GM23338 (cell line): ENCODE results near the gene SLC22A17. TPM values are rescaled to one million over a fixed set of nuclear protein-coding genes. Genes with fewer than 3 reads are reported as not detected.

ENCODE experiments used
- ATAC-seq: fragments of 200-7000 bp; cut with Tn5 transposase; 3 replicates; pipeline ENCODE4 v1.9.1; 2020
- DNase-seq: peaks from one replicate; pipeline ENCODE4 v3.0.0-alpha.2; 2015; ENCODE audit warnings: low spot score
- H2AFZ ChIP-seq: fragments of 200-600 bp; sonication (generic); 2 replicates; pipeline ENCODE4 v1.8.0; 2016; ENCODE audit warnings: antibody characterized with exemption, mild to moderate bottlenecking, moderate library complexity
- H3F3A ChIP-seq: fragments of 200-600 bp; sonication (generic); replicated peaks from 2 replicates; pipeline ENCODE4 v1.8.0; 2017; ENCODE audit warnings: antibody characterized with exemption, mixed run types, low read depth
- H3K27ac ChIP-seq: fragments of 200-600 bp; sonication (generic); 2 replicates; pipeline ENCODE4 v1.6.1; 2016; ENCODE audit warnings: low read depth
- H3K27me3 ChIP-seq: fragments of 200-600 bp; sonication (generic); 2 replicates; pipeline ENCODE4 v1.8.0; 2016; ENCODE audit warnings: mild to moderate bottlenecking, mixed run types, moderate library complexity; ENCODE audit not compliant: insufficient read depth
- H3K36me3 ChIP-seq: fragments of 200-600 bp; sonication (generic); 2 replicates; pipeline ENCODE4 v1.8.0; 2016; ENCODE audit warnings: mild to moderate bottlenecking; ENCODE audit not compliant: insufficient read depth
- H3K4me1 ChIP-seq: fragments of 200-600 bp; sonication (generic); 2 replicates; pipeline ENCODE4 v1.8.0; 2016; ENCODE audit warnings: mild to moderate bottlenecking, moderate library complexity; ENCODE audit not compliant: insufficient read depth
- H3K4me2 ChIP-seq: fragments of 200-600 bp; sonication (generic); 2 replicates; pipeline ENCODE4 v1.7.1; 2017; ENCODE audit warnings: mixed run types
- H3K4me3 ChIP-seq: fragments of 200-600 bp; sonication (generic); 2 replicates; pipeline ENCODE4 v1.6.1; 2016; ENCODE audit warnings: mixed run types
- H3K79me2 ChIP-seq: fragments of 200-600 bp; sonication (generic); replicated peaks from 2 replicates; pipeline ENCODE4 v1.8.0; 2017; ENCODE audit warnings: mild to moderate bottlenecking; ENCODE audit not compliant: insufficient read depth
- H3K9me2 ChIP-seq: fragments of 200-600 bp; sonication (generic); 2 replicates; pipeline ENCODE4 v1.8.0; 2017; ENCODE audit not compliant: insufficient read depth
- H4K20me1 ChIP-seq: fragments of 200-600 bp; sonication (generic); replicated peaks from 2 replicates; pipeline ENCODE4 v1.8.0; 2017; ENCODE audit warnings: mild to moderate bottlenecking; ENCODE audit not compliant: insufficient read depth
- H3K27ac Mint-ChIP-seq: 2 replicates; pipeline ENCODE4 v1.8.0; 2020; ENCODE audit warnings: inconsistent platforms, mild to moderate bottlenecking, moderate library complexity, mixed read lengths
- H3K27me3 Mint-ChIP-seq: 3 replicates; pipeline ENCODE4 v1.8.0; 2022; ENCODE audit warnings: low read depth, mild to moderate bottlenecking, moderate library complexity, mixed read lengths, inconsistent platforms; ENCODE audit not compliant: insufficient read depth, poor library complexity
- H3K36me3 Mint-ChIP-seq: 3 replicates; pipeline ENCODE4 v1.8.0; 2021; ENCODE audit warnings: low read depth, mild to moderate bottlenecking, inconsistent platforms, moderate library complexity, mixed read lengths
- H3K4me1 Mint-ChIP-seq: 3 replicates; pipeline ENCODE4 v1.8.0; 2020; ENCODE audit warnings: mild to moderate bottlenecking, inconsistent platforms, mixed read lengths
- H3K4me3 Mint-ChIP-seq: 3 replicates; pipeline ENCODE4 v1.8.0; 2021; ENCODE audit warnings: moderate library complexity, mild to moderate bottlenecking, inconsistent platforms, mixed read lengths
- H3K9me3 Mint-ChIP-seq: 3 replicates; pipeline ENCODE4 v1.8.0; 2020; ENCODE audit warnings: moderate library complexity, mild to moderate bottlenecking, inconsistent platforms, mixed read lengths
- CREB1 ChIP-seq: fragments of 250-450 bp; sonication (Bioruptor Pico); IDR thresholded peaks from 2 replicates; pipeline ENCODE4 v1.5.0; 2020; ENCODE audit warnings: low read depth, mild to moderate bottlenecking, moderate library complexity
- CTCF ChIP-seq, 2 experiments: fragments of 200-600 bp in 1 of 2; sonication (generic) in 1 of 2; conservative IDR thresholded peaks; 2 replicates each; pipeline versions ENCODE4 v1.5.1 to v1.6.1; 2016 to 2017; ENCODE audit warnings: antibody characterized with exemption in 2 of 2, low read depth in 2 of 2, mild to moderate bottlenecking in 2 of 2, moderate library complexity in 1 of 2
- ETS1 ChIP-seq: IDR thresholded peaks from 2 replicates; pipeline ENCODE4 v1.6.1; 2016; ENCODE audit warnings: antibody characterized with exemption
- EZH2 ChIP-seq: fragments of 200-600 bp; sonication (generic); IDR thresholded peaks from one replicate; pipeline ENCODE4 v1.8.0; 2017; ENCODE audit warnings: antibody characterized with exemption, mild to moderate bottlenecking, low read depth; ENCODE audit not compliant: unreplicated experiment
- EZH2phosphoT487 ChIP-seq: fragments of 200-600 bp; sonication (generic); IDR thresholded peaks from one replicate; pipeline ENCODE4 v1.8.1; 2018; ENCODE audit warnings: antibody characterized with exemption; ENCODE audit not compliant: unreplicated experiment
- NANOG ChIP-seq: IDR thresholded peaks from 2 replicates; pipeline ENCODE4 v1.6.1; 2016; ENCODE audit warnings: antibody characterized with exemption, borderline replicate concordance
- POLR2AphosphoS5 ChIP-seq: IDR thresholded peaks from 2 replicates; pipeline ENCODE4 v1.6.1; 2016; ENCODE audit warnings: antibody characterized with exemption, low read depth
- REST ChIP-seq: IDR thresholded peaks from one replicate; pipeline ENCODE4 v1.6.1; 2018; ENCODE audit warnings: antibody characterized with exemption; ENCODE audit not compliant: unreplicated experiment
- STAT1 ChIP-seq: IDR thresholded peaks from one replicate; pipeline ENCODE4 v1.6.1; 2016; ENCODE audit warnings: antibody characterized with exemption; ENCODE audit not compliant: unreplicated experiment
- ZNF114 ChIP-seq: fragments of 250-450 bp; sonication (Bioruptor Pico); IDR thresholded peaks from 2 replicates; pipeline ENCODE4 v1.5.0; 2020; ENCODE audit warnings: mild to moderate bottlenecking, moderate library complexity
- ZNF331 ChIP-seq: fragments of 250-450 bp; sonication (Bioruptor Pico); IDR thresholded peaks from 2 replicates; pipeline ENCODE4 v1.5.0; 2020; ENCODE audit warnings: low read depth, mild to moderate bottlenecking, moderate library complexity
- ZNF462 ChIP-seq: fragments of 250-450 bp; sonication (Bioruptor Pico); IDR thresholded peaks from 2 replicates; pipeline ENCODE4 v1.5.0; 2020; ENCODE audit warnings: mild to moderate bottlenecking, moderate library complexity
- polyA plus RNA-seq: library from polyadenylated mRNA; unstranded; fragments of >200 nt; fragmentation: Nextera tagmentation; extraction: Ambion mirVana; gene quantifications from 2 replicates; pipeline ENCODE4 v1.2.1, GENCODE V29; 2016
- total RNA-seq: library from RNA; depleted of rRNA; stranded (reverse); fragments of >200 nt; shearing (Covaris generic); gene quantifications from 2 replicates; pipeline ENCODE4 v1.2.3, GENCODE V29; 2014

Gene SLC22A17
- total and polyA plus RNA-seq, 2 experiments from 2014 or later: 28.6 to 56.6 TPM

- TF ChIP-seq ZNF462 (CRISPR knock-in tag): no peak
- TF ChIP-seq ZNF114 (CRISPR knock-in tag): no peak
- TF ChIP-seq EZH2: no peak
- no peak for TF ChIP-seq ZNF331
These were observed 29.6 kb upstream of the SLC22A17 start (continued) for GRCh38 chr14:23382276-23382675.

GRCh38 chr14:23381871-23382270 lies 29.2 kb upstream of the SLC22A17 start:
- Mint-ChIP-seq H3K4me3 (no peak overlapping the region), H3K36me3 (no peaks in the 10 kb centered on the region; the same call in 2 of the 3 replicates), H3K4me1 (peaks cover 10% of the 10 kb centered on the region), H3K27me3 (peaks cover 20% of the 10 kb centered on the region), H3K27ac (no peak overlapping the region), H3K9me3 (no peaks in the 10 kb centered on the region; the same call in 2 of the 3 replicates)
- Histone ChIP-seq H3K27me3 (peaks cover 23% of the 10 kb centered on the region; the same call in 1 of the 2 replicates), H3K79me2 (no peaks in the 10 kb centered on the region), H3K4me1 (no peaks in the 10 kb centered on the region; the same call in 1 of the 2 replicates), H3K4me2 (no peak overlapping the region), H3K4me3 (no peak overlapping the region), H2AFZ (no peak overlapping the region), H3F3A (no peaks in the 10 kb centered on the region), H3K9me2 (no peaks in the 10 kb centered on the region), H3K27ac (no peak overlapping the region), H4K20me1 (no peaks in the 10 kb centered on the region; the same call in 1 of the 2 replicates), H3K36me3 (no peaks in the 10 kb centered on the region)
- DNase-seq: no peak
- ATAC-seq: no peak
- TF ChIP-seq EZH2phosphoT487: no peak
- no peak for TF ChIP-seq STAT1
- TF ChIP-seq CREB1 (CRISPR knock-in tag): no peak
- no peak for TF ChIP-seq ETS1
- no peak for TF ChIP-seq NANOG
- TF ChIP-seq CTCF (conservative IDR thresholded peaks at IDR 0.05; ENCODE audit: low read depth in 2 of 2): no peak
- no peak for TF ChIP-seq REST
- TF ChIP-seq ZNF114 (CRISPR knock-in tag): no peak
- no peak for TF ChIP-seq EZH2
- TF ChIP-seq POLR2AphosphoS5: no peak
